ENCODE results near the gene MZT2B.
"Not testable (repeated sequence)": the region's sequence is repeated elsewhere in the genome, so short reads cannot be mapped to it uniquely, and the experiment has no call there.

DNA sequence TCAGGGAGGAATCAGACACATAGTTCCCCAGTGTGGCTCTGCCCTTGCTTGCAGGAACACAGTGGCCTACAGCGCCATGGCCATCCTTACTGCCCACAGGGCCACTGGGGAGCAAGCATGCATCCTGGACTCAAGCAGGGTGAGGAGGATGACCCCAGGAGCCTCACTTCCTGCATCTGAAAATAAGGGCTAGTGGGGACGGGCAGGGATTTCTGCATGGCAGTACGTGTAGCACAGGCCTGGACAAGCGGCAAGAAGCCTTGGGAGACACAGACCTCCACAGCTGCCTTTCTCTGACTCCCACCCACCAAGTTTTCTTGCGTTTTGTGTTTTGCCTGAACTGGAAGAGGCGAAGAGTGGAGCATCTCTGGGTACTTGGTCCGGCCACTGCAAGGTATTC lies 19.6 kb upstream of the MZT2B start:
- TF ChIP-seq, protein P1, sequence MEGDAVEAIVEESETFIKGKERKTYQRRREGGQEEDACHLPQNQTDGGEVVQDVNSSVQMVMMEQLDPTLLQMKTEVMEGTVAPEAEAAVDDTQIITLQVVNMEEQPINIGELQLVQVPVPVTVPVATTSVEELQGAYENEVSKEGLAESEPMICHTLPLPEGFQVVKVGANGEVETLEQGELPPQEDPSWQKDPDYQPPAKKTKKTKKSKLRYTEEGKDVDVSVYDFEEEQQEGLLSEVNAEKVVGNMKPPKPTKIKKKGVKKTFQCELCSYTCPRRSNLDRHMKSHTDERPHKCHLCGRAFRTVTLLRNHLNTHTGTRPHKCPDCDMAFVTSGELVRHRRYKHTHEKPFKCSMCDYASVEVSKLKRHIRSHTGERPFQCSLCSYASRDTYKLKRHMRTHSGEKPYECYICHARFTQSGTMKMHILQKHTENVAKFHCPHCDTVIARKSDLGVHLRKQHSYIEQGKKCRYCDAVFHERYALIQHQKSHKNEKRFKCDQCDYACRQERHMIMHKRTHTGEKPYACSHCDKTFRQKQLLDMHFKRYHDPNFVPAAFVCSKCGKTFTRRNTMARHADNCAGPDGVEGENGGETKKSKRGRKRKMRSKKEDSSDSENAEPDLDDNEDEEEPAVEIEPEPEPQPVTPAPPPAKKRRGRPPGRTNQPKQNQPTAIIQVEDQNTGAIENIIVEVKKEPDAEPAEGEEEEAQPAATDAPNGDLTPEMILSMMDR (IDR thresholded peaks at IDR 0.05; ENCODE audit: low read depth, low read length): not testable (repeated sequence)
- TF ChIP-seq POLR2A (IDR thresholded peaks at IDR 0.05; ENCODE audit: extremely low read depth, insufficient read length): not testable (repeated sequence)
- TF ChIP-seq, protein P2, sequence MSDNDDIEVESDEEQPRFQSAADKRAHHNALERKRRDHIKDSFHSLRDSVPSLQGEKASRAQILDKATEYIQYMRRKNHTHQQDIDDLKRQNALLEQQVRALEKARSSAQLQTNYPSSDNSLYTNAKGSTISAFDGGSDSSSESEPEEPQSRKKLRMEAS (IDR thresholded peaks at IDR 0.05; ENCODE audit: low read depth, low read length): not testable (repeated sequence)

All from NB4 (cell line).